NCI-H524 treated with DMSO at 0.1 percent for 48 hours (cell line): Measurements from ENCODE around the gene METTL1.

Source experiments
- DNase-seq: peaks from one replicate; lab custom pipeline; 2025; lab: John Stamatoyannopoulos, UW

Gene METTL1

GRCh38 chr12:57737467-57738460 is 34.1 kb downstream of the METTL1 start:
- DNase-seq = no peak

DNA sequence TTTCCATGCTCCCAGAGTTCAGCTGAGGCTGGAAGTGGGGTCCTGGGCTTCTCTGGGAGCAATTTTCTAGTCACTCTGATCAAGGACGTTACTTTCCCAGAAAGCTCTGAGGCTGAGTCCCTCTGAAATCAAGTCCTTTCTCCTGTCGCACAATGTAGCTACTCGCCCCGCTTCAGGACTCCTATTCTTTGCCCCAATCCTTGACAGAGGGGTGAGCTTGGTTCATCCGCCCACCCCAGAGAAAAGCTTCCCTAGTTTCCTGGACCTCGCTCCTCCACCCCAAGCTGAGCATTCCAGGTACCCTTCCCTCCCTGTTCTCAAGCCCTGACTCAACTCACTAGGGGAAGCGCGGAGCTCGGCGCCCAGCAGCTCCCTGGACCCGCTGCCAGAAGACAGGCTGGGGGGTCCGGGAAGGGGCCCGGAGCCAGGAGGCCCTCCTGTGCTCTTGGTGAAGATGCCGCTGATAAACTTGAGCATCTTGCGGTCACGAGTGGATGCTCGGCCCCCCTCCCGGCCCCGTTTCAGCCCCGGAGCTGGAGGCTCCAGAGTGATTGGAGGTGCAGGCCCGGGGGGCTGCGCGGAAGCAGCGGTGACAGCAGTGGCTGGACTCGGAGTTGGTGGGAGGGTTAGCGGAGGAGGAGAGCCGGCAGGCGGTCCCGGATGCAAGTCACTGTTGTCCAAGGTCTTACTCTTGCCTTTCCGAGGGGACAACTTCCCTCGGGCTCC is 35.0 kb downstream of the METTL1 start:
- no peak for DNase-seq

DNA sequence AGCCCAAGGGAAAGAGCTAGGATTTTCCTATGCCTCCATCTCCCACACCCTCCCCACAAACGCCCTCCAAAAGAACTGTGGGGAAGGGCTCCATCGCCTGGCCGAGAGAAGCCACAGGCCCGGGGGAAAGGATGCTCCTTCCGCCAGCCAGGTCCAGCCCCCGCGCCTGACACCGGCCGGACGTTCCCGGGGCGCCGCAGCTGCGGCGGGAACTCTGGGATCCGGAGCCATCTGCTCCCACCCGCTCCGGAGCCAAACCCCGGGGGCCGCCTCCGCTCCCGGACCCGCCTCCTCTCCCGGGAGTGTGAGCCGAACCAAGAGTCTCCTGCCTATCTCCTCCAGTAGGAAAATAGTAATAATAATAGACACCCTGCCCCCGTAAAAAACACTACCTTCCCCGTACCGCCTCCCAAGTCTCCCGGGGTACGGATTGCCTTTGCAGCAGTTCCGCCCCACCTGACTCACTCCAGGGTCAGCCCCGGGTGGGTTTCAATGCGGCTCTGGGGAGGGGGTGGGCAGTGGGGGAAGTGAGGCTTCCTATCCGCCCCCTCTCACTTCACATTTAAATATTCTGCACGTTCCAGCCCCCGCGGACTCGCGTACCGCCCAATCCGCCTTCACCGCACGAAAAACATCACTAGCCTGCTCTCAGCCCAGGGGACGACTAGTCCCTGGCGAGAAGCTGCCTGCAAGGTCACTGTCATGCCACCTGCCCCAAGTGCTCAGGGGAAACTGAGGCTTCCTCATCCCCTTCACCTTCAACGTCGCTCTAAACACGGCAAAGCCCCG is 35.8 kb downstream of the METTL1 start:
- no peak for DNase-seq

DNA sequence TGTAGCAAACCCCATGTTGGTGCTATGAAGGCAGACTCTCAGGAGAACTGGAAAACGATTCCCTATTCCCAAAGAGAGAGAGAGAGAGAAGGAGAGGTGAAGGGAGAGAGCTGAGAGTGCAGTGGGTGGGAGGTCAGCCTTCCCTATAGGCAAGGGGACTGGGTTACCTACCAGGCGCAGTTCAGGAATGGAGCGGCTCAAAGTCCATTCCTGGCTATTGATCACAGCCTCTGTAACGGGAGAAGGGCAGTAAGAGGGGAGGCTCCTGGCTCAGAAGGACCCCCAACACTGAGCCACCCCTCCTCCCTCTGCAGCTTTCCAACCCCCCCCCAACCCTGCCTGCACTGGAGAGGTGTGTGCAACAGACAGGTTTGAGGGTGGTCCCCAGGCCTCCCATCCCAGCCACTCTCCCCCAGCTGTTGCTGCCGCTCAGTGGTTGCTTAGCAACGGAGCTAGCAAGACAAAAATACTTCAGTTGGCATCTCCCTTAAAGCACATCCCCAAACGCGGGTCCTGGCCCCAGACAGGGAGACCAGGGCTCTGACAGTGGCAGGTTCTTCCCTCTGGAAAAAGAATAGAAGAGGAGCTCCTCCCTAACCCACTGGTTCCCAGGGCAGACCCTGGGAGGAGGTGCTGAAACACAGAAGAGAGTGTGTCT is 36.6 kb downstream of the METTL1 start:
- no peak for DNase-seq

GRCh38 chr12:57734591-57734990 is 37.3 kb downstream of the METTL1 start:
- DNase-seq = no peak

GRCh38 chr12:57733928-57734327 is 38.0 kb downstream of the METTL1 start:
- no peak for DNase-seq

- no peak for DNase-seq
Observed at GRCh38 chr12:57732726-57733593, 38.9 kb downstream of the METTL1 start.

DNA sequence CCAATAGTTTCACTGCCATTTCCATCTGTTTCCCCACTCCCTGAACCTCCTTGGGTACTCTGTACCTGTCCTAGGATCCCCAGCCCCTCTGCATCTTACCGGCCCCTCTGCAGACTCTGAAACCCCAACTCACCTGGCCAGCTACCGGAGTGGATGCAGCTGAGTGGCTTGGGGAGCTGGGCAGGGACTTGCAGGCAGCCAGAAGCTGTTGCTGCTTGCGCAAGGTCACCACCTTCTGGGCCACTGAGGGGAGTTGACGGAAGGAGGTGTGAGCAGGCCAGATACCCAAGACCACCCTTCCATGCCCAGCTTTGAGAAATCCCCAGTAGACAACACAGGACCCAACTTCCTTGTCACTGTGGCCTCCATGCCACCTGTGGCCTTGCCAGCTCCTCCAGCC is 39.6 kb downstream of the METTL1 start:
- DNase-seq = no peak

DNA sequence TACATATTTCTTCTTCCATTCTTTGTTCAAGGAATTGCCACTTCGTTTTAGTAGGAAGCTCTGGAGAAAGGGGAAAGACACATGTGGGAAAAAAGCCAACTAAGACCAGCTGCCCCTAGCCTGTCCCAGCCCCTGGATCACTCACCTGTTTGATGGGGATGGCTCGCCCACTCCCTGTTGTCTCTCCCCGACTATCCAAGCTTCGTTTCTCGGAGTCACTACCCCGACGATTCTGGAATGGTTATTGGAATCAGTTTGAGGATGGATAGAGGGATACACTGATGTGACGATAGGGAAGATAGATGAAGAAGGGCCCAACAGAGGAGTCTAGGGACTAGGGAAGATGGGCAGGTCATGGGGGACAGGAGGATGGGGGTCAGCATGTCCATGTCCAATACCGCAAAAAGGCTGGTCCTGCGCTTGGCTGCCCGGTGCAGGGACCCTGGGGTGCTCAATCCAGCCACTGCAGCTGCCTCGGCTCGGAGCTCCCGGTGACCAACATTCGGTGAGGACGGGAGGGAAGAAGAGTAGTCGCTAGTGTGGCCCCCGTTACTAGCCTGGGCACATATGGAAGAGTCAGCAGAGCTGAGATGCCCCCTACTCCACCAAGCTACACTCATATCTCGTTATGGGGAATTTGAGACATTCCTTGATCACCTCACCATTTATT is 40.4 kb downstream of the METTL1 start:
- DNase-seq = no peak

GRCh38 chr12:57730336-57731067 is 41.4 kb downstream of the METTL1 start:
- no peak for DNase-seq

DNA sequence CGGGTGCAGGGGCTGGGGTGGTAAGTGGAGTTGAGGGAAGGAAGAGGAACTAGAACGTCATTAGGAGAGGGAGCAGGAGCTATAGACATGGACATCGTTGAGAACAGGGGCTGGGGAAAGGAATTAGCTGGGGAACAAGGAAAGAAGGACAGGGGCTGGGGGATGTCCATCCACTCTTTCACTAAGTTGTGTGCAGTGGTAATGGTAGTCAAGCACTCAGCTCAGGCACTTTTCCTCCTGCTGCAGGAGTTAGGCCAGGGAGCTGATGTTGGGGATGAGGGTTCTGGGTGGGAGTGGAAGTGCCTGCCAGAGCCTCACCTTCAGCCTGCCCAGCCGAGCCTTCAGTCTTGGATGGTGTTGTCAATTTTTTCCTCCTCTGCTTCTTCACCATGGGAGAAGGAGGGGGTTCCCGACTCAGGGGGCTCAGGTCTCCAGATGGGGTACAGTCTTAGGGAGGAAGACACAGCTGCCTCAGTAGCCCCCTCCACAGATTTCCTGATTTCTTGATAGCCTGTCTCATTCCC is 42.5 kb downstream of the METTL1 start:
- DNase-seq = no peak

- DNase-seq = no peak
Observed at GRCh38 chr12:57727758-57728395, 44.0 kb downstream of the METTL1 start.

DNA sequence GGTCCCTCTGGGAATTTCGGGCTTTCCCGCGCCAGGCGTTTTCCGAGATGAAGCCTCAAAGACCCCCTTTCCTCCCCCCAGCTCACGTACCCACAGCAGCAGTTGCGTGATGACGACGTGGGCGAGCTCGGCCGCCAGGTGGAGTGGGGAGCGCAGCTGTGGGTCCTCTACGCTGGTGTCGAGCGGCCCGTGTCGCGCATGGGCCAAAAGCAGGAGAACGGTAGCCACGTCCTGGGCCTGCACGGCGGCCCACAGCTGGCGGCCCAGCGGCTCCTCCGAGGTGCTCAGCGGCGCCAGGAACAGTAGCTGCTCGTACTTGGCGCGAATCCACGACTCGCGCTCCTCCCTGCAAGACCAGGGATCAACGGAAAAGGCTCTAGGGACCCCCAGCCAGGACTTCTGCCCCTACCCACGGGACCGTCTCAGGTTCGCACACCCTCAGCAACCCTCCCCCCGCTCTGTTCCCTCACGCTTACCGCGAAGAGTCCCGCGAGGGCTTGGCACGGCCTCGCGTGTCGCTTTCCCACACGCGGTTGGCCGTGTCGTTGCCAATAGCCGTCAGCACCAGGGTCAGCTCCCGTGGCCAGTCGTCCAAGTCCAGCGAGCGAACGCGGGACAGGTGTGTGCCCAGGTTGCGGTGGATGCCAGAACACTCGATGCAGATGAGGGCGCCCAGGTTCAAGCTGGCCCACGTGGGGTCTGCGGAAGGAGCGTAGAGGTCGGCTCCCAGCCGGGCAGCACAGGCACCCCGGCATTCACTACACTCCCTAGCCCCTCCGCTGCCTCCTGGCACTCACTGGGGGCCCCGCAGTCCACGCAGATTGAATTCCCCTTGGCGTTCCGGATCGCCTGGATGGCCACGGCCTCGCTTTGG is 44.8 kb downstream of the METTL1 start:
- no peak for DNase-seq

DNA sequence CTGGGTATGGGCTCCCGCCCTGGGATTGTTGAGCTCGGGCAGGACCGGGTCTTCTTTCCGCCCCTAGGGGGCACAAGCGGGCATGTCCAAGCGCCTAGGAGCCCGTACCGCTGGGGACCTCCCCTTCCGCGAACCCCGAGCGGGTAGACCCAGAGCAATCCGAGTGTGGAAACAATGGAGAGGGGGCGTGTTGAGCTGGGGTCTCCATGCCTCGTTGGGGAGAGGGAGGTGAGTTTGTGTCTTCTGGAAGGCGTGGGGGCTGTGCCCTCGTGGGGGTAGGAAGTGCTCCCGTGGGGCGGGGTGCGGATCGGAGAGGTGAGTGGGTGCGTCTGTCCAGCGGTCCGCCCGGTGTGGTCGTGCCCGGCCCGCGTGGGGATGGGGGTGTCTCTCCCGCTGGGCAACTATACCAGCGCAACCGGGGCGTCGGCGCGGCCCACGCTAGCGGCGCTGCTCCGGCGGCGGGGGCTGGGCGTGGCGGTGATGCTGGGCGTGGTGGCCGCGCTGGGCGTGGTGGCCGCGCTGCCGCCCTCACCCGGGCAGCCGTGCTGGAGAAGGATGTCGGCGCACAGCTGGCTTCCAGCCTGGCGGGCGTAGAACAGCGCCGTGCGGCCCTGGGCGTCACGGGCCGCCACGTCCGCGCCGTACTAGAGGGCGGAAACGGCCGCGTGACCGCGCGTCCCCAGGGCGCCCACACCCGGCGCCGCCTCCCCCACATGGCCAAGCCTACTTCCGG is 45.6 kb downstream of the METTL1 start:
- peak; percentile 27 for DNase-seq

GRCh38 chr12:57725851-57726150 is 46.1 kb downstream of the METTL1 start:
- DNase-seq = no peak

- DNase-seq = no peak
Observed at GRCh38 chr12:57724936-57725740, 46.8 kb downstream of the METTL1 start.
